KMS-11 (cell line): ENCODE data around the gene SLC24A2.

Experiments
- H2AFZ ChIP-seq: fragments of 200-600 bp; sonication (generic); 2 replicates; pipeline ENCODE4 v1.6.1; 2016; ENCODE audit warnings: antibody characterized with exemption, mixed run types, low read depth
- H3K27ac ChIP-seq: fragments of 200-600 bp; sonication (generic); 2 replicates; pipeline ENCODE4 v1.6.1; 2016; ENCODE audit warnings: mild to moderate bottlenecking, mixed run types
- H3K27me3 ChIP-seq: fragments of 200-600 bp; sonication (generic); 2 replicates; pipeline ENCODE4 v1.6.1; 2017; ENCODE audit warnings: mild to moderate bottlenecking, low read depth, mixed run types, moderate library complexity; ENCODE audit not compliant: insufficient read depth
- H3K36me3 ChIP-seq: fragments of 200-600 bp; sonication (generic); 2 replicates; pipeline ENCODE4 v1.6.1; 2017; ENCODE audit warnings: mild to moderate bottlenecking, mixed run types; ENCODE audit not compliant: insufficient read depth
- H3K4me1 ChIP-seq: fragments of 200-600 bp; sonication (generic); 2 replicates; pipeline ENCODE4 v1.6.1; 2016; ENCODE audit warnings: mild to moderate bottlenecking, low read depth, mixed run types; ENCODE audit not compliant: poor library complexity, severe bottlenecking
- H3K4me2 ChIP-seq: fragments of 200-600 bp; sonication (generic); 2 replicates; pipeline ENCODE4 v1.7.0; 2016; ENCODE audit warnings: mild to moderate bottlenecking, mixed run types
- H3K4me3 ChIP-seq: fragments of 200-600 bp; sonication (generic); IDR thresholded peaks from 2 replicates; pipeline ENCODE4 v1.6.1; 2017; ENCODE audit warnings: low read depth, low read length, mixed read lengths; ENCODE audit not compliant: insufficient read depth
- H3K79me2 ChIP-seq: fragments of 200-600 bp; sonication (generic); 2 replicates; pipeline ENCODE4 v1.6.1; 2016; ENCODE audit warnings: low read depth, mixed run types; ENCODE audit not compliant: insufficient read depth
- H3K9ac ChIP-seq: fragments of 200-600 bp; sonication (generic); 2 replicates; pipeline ENCODE4 v1.6.1; 2016; ENCODE audit warnings: mild to moderate bottlenecking, mixed run types
- H4K20me1 ChIP-seq: fragments of 200-600 bp; sonication (generic); 2 replicates; pipeline ENCODE4 v1.6.1; 2016; ENCODE audit warnings: mild to moderate bottlenecking, mixed run types; ENCODE audit not compliant: insufficient read depth
- CTCF ChIP-seq: fragments of 200-600 bp; sonication (generic); conservative IDR thresholded peaks from 2 replicates; pipeline ENCODE4 v1.6.1; 2017; ENCODE audit warnings: low read depth, mild to moderate bottlenecking, antibody characterized with exemption, low read length, moderate library complexity, mixed read lengths

The SLC24A2 gene

DNA sequence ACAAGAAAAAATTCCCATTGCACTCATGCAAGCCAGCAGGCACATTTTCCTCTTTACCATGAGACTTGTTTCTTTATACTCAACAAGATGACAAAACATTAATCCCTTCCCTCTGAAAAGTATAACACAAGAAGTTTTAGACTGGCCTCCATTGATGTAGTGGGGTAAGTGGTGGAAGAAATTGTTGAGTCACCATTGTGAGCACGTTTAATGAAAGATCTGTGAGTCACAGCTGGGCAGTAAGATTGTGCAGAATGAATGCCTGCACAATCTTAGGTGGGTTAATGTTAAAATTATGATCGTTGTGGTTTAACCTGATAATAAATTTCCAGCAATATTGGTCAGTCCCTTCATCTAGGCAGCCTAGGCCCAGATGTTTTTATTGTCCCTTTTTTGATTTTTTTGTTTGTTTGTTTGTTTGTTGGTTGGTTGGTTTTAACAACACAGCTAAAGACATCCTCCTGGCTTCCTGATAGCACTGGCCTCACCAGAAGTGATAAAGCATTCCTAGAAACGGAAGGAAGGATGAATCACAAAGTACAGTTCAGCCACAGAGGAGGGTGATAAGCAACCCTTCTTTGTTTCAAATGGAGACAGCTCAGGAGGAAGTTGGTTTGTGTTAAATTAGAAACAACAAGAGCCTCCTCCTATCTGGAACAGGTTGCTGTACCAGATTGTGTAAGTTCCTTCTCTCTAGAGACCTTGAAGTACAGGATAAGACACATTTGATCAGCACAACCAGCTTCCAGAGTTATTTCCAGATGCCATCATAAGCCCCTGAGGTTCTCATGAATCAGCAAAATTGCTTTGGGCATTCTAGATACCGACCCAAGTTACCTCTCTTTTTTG is 40.3 kb downstream of the SLC24A2 start:
- H3K36me3 ChIP-seq, result no peaks in the 10 kb centered on the region
- H2AFZ ChIP-seq, result no peak overlapping the region
- no peak for TF ChIP-seq CTCF
- no peaks in the 10 kb centered on the region for H3K4me1 ChIP-seq
- no peak overlapping the region for H3K4me3 ChIP-seq
- no peaks in the 10 kb centered on the region for H4K20me1 ChIP-seq
- no peaks in the 10 kb centered on the region for H3K27me3 ChIP-seq
- no peak overlapping the region for H3K9ac ChIP-seq
- no peak overlapping the region for H3K4me2 ChIP-seq
- H3K79me2 ChIP-seq, result no peaks in the 10 kb centered on the region
- H3K27ac ChIP-seq, result no peak overlapping the region

- no peaks in the 10 kb centered on the region for H4K20me1 ChIP-seq
- no peaks in the 10 kb centered on the region for H3K27me3 ChIP-seq
- TF ChIP-seq CTCF, result no peak
Observed at GRCh38 chr9:19746223-19746622, 42.6 kb downstream of the SLC24A2 start.

GRCh38 chr9:19741178-19741577 is 47.7 kb downstream of the SLC24A2 start:
- H3K27ac ChIP-seq, result no peak overlapping the region
- no peaks in the 10 kb centered on the region for H3K4me1 ChIP-seq
- TF ChIP-seq CTCF, result no peak

More at GRCh38 chr9:19746223-19746622, 42.6 kb downstream of the SLC24A2 start:
- Histone ChIP-seq H3K27ac (no peak overlapping the region), H3K4me1 (no peaks in the 10 kb centered on the region), H3K4me3 (no peak overlapping the region), H3K9ac (no peak overlapping the region), H2AFZ (no peak overlapping the region), H3K36me3 (no peaks in the 10 kb centered on the region), H3K4me2 (no peak overlapping the region), H3K79me2 (no peaks in the 10 kb centered on the region)

More at GRCh38 chr9:19741178-19741577, 47.7 kb downstream of the SLC24A2 start:
- Histone ChIP-seq H3K9ac (no peak overlapping the region), H3K4me3 (no peak overlapping the region), H3K36me3 (no peaks in the 10 kb centered on the region), H3K4me2 (no peak overlapping the region), H3K79me2 (no peaks in the 10 kb centered on the region), H3K27me3 (no peaks in the 10 kb centered on the region), H4K20me1 (no peaks in the 10 kb centered on the region), H2AFZ (no peak overlapping the region)
